SK-N-SH (cell line): ENCODE data around the gene LGALS3.

Experiments
- CTCF ChIP-seq: fragments of 200-600 bp; sonication (generic); IDR thresholded peaks from 2 replicates; pipeline ENCODE4 v1.6.1; 2017; ENCODE audit warnings: antibody characterized with exemption, mild to moderate bottlenecking, moderate library complexity
- EZH2phosphoT487 ChIP-seq: fragments of 200-600 bp; sonication (generic); IDR thresholded peaks from 2 replicates; pipeline ENCODE4 v1.6.1; 2017; ENCODE audit warnings: low read depth, mixed run types, mild to moderate bottlenecking, antibody characterized with exemption, moderate library complexity, borderline replicate concordance
- MEF2A ChIP-seq: IDR thresholded peaks from 2 replicates; pipeline ENCODE4 v1.4.0; 2012; ENCODE audit warnings: low read depth, borderline replicate concordance
- POLR2AphosphoS5 ChIP-seq: IDR thresholded peaks from 2 replicates; pipeline ENCODE4 v1.6.1; 2012; ENCODE audit warnings: low read depth, low read length
- USF1 ChIP-seq: IDR thresholded peaks from 2 replicates; pipeline ENCODE4 v1.4.0; 2012; ENCODE audit warnings: low read depth, borderline replicate concordance

GRCh38 chr14:55152052-55152753 lies 23.2 kb downstream of the LGALS3 start:
- TF ChIP-seq EZH2phosphoT487, result no peak
- no peak for TF ChIP-seq USF1
- TF ChIP-seq CTCF, result no peak
- TF ChIP-seq MEF2A, result no peak
- TF ChIP-seq POLR2AphosphoS5, result no peak
